GM12872 (cell line): Measurements from ENCODE around the gene TSPAN3.

ENCODE experiments used
- CTCF ChIP-seq: IDR thresholded peaks from 3 replicates; pipeline ENCODE4 v1.5.1; 2011; ENCODE audit warnings: low read depth, mild to moderate bottlenecking, low read length, moderate library complexity; ENCODE audit not compliant: insufficient read depth

The TSPAN3 gene

DNA sequence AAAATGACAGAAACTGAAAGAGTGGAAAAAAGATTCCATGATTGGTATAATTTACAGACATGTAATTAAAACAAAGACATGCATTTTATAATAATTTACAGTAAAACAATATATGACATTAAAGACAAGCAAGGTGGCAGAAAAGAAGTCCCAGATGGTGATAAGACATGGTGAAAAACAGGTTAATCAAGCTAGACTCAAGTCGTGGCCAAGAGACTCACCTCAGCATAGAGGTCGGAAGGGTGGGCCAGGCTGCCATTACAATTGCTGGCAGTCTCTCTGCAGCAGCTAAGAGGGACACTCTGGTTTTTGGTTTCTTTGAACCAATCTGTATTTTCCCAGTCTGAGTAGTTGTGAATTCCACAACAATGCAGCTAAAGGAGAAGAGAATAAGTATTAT is 18.4 kb downstream of the TSPAN3 start:
- no peak for TF ChIP-seq CTCF

- TF ChIP-seq CTCF: no peak
Observed at GRCh38 chr15:77048135-77048876, 22.6 kb downstream of the TSPAN3 start.

- TF ChIP-seq CTCF: no peak
Observed at GRCh38 chr15:77046704-77047412, 24.1 kb downstream of the TSPAN3 start.

DNA sequence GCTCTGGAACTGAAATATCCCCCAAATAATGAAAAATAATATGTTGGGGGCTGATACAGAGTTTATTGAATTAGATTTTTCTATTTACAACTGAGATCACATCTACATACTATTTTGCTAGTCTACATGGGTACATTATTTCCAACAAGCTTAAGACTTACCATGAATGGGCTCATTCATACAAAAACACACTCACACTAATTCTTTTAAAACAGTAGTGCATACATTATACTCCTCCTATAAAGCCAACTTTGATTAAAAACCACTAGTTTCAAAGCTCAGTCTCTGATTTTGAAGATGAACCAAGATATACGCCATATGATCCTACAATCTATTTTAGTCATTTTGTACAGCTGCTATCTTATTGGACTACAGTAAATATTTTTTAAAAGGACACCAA is 24.9 kb downstream of the TSPAN3 start:
- no peak for TF ChIP-seq CTCF

DNA sequence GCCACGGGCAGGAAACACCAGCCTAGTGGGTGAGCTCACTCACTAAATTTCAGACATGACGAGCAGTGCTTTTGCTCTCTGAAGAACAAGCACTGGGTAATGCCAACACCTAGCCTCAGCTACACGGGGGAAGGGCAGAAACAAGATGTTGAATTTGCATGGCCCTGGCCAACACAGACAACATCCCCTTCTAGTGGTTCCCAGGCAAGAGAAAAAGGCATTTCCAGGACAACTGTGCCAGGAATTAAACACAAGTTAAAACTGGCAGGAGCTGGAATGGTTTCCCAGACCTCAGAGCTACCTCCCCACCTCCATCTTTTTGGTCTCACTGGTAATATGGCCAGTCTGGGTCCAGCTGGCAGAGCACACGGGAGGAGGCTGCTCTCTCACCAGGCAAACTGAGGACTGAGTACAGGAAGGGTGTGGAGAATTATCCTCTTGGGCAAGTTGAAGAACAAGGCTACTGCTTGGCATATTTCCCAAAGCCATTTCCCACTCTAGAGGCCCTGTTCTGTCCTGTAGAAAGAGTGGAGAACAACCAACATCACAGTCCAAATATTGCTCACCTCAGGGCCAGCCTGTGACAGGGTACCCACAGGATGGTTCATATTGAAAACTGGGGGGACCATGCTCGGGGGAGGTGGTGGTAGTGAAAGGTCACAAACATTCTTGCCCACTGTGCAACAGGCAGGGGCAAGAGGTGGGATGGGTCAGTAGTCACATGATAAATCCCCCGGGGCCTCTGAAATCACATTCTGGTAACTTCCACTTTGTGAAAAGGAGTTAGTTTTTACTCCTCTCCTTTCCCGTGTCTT is 26.5 kb downstream of the TSPAN3 start:
- no peak for TF ChIP-seq CTCF

DNA sequence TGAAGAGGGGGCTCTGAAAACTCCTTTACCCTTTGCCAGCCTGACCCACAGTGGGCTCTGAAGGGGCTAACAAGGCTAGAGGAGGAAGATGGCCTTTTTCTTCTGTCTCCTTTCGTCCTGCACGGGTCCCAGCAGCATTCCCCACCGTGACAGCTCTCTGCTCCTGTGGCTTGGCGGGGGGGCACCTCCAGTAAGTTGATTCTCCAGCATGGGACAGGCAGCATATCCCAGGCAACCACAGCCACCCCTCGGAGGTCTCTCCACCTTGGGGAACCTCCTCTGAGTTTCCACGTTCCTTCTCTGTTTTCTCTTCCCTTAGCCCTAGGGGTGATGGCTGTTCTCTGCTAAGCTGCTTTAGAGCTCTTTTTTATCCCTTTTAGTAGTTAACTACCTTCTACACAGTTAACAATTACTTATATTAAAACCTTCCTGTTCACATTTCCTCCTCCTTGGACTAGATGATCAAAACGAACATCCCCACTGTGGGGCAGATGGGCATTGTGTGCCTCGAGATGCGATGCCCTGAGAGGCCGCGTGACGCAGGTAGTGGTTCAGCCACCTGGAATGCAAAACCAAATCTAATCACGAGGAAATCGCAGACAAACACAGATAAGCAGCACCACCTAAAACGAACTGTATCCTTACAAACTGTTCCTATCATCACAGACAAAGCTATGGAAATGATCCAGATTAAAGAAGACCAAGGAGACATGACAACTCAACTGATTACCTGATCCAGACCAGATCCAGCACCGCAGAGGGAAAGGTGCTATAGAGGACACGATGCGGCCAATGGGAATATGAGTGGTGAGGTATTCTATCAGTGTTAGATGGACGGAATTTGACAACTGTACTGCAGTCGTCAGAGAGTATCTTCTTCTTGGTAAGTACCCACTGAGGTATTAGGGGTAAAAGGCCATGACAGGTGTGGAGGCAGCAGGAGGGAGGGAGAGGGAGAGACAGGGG is 27.7 kb downstream of the TSPAN3 start:
- no peak for TF ChIP-seq CTCF
